GM23248 (cell line): ENCODE measurements around the gene TCF7. TPM values are rescaled to one million over a fixed set of nuclear protein-coding genes. Genes with fewer than 3 reads are reported as not detected.
"Not testable (repeated sequence)": the region's sequence is repeated elsewhere in the genome, so short reads cannot be mapped to it uniquely, and the experiment has no call there.

Source experiments
- DNase-seq: peaks from one replicate; pipeline ENCODE4 v3.0.0-alpha.2; 2015
- H2AFZ ChIP-seq: fragments of 200-600 bp; sonication (generic); 2 replicates; pipeline ENCODE4 v1.6.1; 2016; ENCODE audit warnings: antibody characterized with exemption
- H3F3A ChIP-seq: fragments of 200-600 bp; sonication (generic); 2 replicates; pipeline ENCODE4 v1.6.1; 2016; ENCODE audit warnings: mild to moderate bottlenecking, antibody characterized with exemption, mixed run types; ENCODE audit not compliant: insufficient read depth
- H3K27ac ChIP-seq: fragments of 200-600 bp; sonication (generic); 2 replicates; pipeline ENCODE4 v1.5.1; 2016; ENCODE audit warnings: mild to moderate bottlenecking
- H3K27me3 ChIP-seq: fragments of 200-600 bp; sonication (generic); replicated peaks from 2 replicates; pipeline ENCODE4 v1.6.1; 2016; ENCODE audit warnings: mild to moderate bottlenecking; ENCODE audit not compliant: insufficient read depth
- H3K36me3 ChIP-seq: fragments of 200-600 bp; sonication (generic); 2 replicates; pipeline ENCODE4 v1.6.1; 2016; ENCODE audit warnings: low read depth, mild to moderate bottlenecking
- H3K4me1 ChIP-seq: fragments of 200-600 bp; sonication (generic); 2 replicates; pipeline ENCODE4 v1.6.1; 2016; ENCODE audit warnings: mild to moderate bottlenecking; ENCODE audit not compliant: insufficient read depth
- H3K4me2 ChIP-seq: fragments of 200-600 bp; sonication (generic); one replicate; pipeline ENCODE4 v1.6.1; 2016; ENCODE audit warnings: mild to moderate bottlenecking; ENCODE audit not compliant: unreplicated experiment
- H3K4me3 ChIP-seq: fragments of 200-600 bp; sonication (generic); 2 replicates; pipeline ENCODE4 v1.5.1; 2016; ENCODE audit warnings: mild to moderate bottlenecking
- H3K79me2 ChIP-seq: fragments of 200-600 bp; sonication (generic); 2 replicates; pipeline ENCODE4 v1.6.1; 2016; ENCODE audit warnings: mild to moderate bottlenecking; ENCODE audit not compliant: insufficient read depth
- H3K9ac ChIP-seq: fragments of 200-600 bp; sonication (generic); 2 replicates; pipeline ENCODE4 v1.6.1; 2016; ENCODE audit warnings: mild to moderate bottlenecking
- H3K9me2 ChIP-seq: fragments of 200-600 bp; sonication (generic); 2 replicates; pipeline ENCODE4 v1.6.1; 2016; ENCODE audit warnings: mixed run types, mild to moderate bottlenecking, moderate library complexity; ENCODE audit not compliant: insufficient read depth
- H3K9me3 ChIP-seq: fragments of 200-600 bp; sonication (generic); one replicate; pipeline ENCODE4 v1.6.1; 2017; ENCODE audit warnings: low read depth
- H4K20me1 ChIP-seq: fragments of 200-600 bp; sonication (generic); 2 replicates; pipeline ENCODE4 v1.6.0; 2016; ENCODE audit not compliant: insufficient read depth
- EZH2 ChIP-seq: fragments of 200-600 bp; sonication (generic); IDR thresholded peaks from 2 replicates; pipeline ENCODE4 v1.6.1; 2018; ENCODE audit warnings: antibody characterized with exemption, mild to moderate bottlenecking; ENCODE audit not compliant: insufficient read depth, poor library complexity, severe bottlenecking
- EZH2phosphoT487 ChIP-seq: fragments of 200-600 bp; sonication (generic); IDR thresholded peaks from 2 replicates; pipeline ENCODE4 v1.6.1; 2018; ENCODE audit warnings: antibody characterized with exemption, moderate library complexity, mild to moderate bottlenecking, low read depth; ENCODE audit not compliant: insufficient read depth
- WGBS, 2 experiments: methylation state at CpG; one replicate each; pipeline ENCODE4 v1.1.6; 2015 to 2017; ENCODE audit warnings: low lambda C conversion rate in 2 of 2, low coverage in 1 of 2; ENCODE audit errors: missing lambda C conversion rate in 2 of 2; 5-methylcytosine and 5-hydroxymethylcytosine counted together
- in situ Hi-C: fragments of 300-500 bp; cut with MboI; formaldehyde crosslinking; loops from 2 replicates; pipeline ENCODE4 v1.15.0; 2020
- polyA plus RNA-seq: library from polyadenylated mRNA; unstranded; fragments of >200 nt; fragmentation: Nextera tagmentation; extraction: Ambion mirVana; gene quantifications from 2 replicates; pipeline ENCODE4 v1.2.1, GENCODE V29; 2016
- total RNA-seq: library from RNA; depleted of rRNA; stranded (reverse); fragments of >200 nt; shearing (Covaris generic); gene quantifications from 2 replicates; pipeline ENCODE4 v1.2.3, GENCODE V29; 2014

Gene TCF7
- total and polyA plus RNA-seq, 2 experiments from 2014 or later = 1.4 to 2.7 TPM

DNA sequence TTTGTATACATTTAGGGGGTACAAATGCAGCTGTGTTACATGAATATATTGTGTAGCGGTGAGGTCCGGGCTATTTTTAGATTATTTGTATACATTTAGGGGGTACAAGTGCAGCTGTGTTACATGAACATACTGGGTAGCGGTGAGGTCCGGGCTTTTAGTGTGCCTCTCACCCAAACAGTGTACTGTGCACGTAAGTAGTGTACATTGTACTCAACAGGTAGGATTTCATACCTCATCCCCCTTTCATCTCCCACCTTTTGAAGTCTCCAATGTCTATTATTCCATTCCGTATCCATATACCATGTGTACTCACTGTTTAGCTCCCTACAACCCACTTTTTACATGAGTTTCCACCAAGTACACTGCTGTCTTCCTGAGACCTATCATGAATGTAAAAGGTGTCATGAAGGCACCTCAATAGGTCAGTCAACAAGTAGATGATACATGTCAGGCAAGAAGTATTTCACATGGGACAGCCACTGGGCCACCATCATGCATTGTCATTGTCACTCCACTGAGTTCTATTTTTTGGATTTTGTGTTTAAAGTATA is 34.6 kb downstream of the TCF7 start:
- peaks cover 93% of the 10 kb centered on the region for H3K79me2 ChIP-seq
- in situ Hi-C loops = no loop called here

DNA sequence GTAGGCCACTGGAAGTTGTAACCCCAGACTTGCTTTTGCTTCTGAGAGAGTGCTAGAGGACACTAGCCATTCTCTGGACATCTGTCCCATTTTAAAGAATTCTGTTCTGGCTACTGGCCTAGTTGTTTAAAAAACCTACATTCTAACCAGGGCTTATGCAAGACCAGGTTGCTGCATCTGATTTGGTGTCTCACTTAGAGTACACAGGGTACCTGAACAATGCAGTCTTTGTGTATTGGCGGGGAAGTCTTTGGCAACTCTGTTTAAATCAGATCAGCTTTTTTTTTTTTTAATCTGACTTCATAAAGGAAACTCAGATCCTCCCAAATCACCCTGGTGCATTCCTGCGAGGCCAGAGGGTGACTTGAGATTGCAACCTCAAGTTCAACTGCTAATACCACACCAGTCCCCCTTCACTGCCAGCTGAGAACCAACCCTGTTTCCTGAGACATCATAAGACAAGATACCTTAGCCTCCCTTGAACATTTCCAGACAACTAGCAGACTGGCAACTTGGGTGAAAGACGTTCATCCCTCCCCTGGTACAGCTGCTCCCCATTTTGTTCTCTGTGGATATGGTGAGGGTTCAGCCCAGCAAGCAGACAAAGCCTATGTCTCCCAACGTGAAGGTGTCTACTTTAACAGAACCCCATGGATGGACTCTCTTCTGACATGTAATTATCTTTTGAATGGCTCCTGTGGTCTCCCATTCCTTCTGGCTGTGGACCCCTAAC is 35.3 kb downstream of the TCF7 start:
- H3K27ac ChIP-seq = no peak overlapping the region; the same call in 1 of the 2 replicates
- DNase-seq = peak; percentile 12
- H3K4me3 ChIP-seq = no peak overlapping the region
- H3K4me2 ChIP-seq = no peak overlapping the region
- no peaks in the 10 kb centered on the region for H3K9me3 ChIP-seq
- no peak for TF ChIP-seq EZH2phosphoT487
- TF ChIP-seq EZH2 = no peak
- 69 to 74% methylated on average over 4 of the region's 4 CpGs for WGBS, 2 experiments
- H4K20me1 ChIP-seq = peaks cover 8% of the 10 kb centered on the region; the same call in 1 of the 2 replicates
- H3K27me3 ChIP-seq = no peaks in the 10 kb centered on the region
- H2AFZ ChIP-seq = no peak overlapping the region
- peaks cover 32% of the 10 kb centered on the region for H3K36me3 ChIP-seq
- H3F3A ChIP-seq = peaks cover 45% of the 10 kb centered on the region
- no peaks in the 10 kb centered on the region for H3K9me2 ChIP-seq
- peaks cover 9% of the 10 kb centered on the region for H3K4me1 ChIP-seq
- in situ Hi-C loops = no loop called here
- H3K9ac ChIP-seq = no peak overlapping the region
- H3K79me2 ChIP-seq = peaks cover 94% of the 10 kb centered on the region

More for the DNA sequence above, 34.6 kb downstream of the TCF7 start:
- no peak for TF ChIP-seq EZH2phosphoT487
- TF ChIP-seq EZH2 = no peak
- H3K4me3 ChIP-seq = no peak overlapping the region
- H3F3A ChIP-seq = peaks cover 42% of the 10 kb centered on the region
- H3K9me3 ChIP-seq = no peaks in the 10 kb centered on the region
- H3K27ac ChIP-seq = no peak overlapping the region; the same call in 1 of the 2 replicates
- H4K20me1 ChIP-seq = peaks cover 8% of the 10 kb centered on the region; the same call in 1 of the 2 replicates
- H3K4me2 ChIP-seq = no peak overlapping the region
- peaks cover 28% of the 10 kb centered on the region for H3K36me3 ChIP-seq
- WGBS, 2 experiments = 93 to 94% methylated on average over 6 of the region's 6 CpGs
- peaks cover 9% of the 10 kb centered on the region for H3K4me1 ChIP-seq
- no peak overlapping the region for H3K9ac ChIP-seq
- no peak overlapping the region for H2AFZ ChIP-seq
- DNase-seq = no peak
- no peaks in the 10 kb centered on the region for H3K27me3 ChIP-seq
- no peaks in the 10 kb centered on the region for H3K9me2 ChIP-seq

DNA sequence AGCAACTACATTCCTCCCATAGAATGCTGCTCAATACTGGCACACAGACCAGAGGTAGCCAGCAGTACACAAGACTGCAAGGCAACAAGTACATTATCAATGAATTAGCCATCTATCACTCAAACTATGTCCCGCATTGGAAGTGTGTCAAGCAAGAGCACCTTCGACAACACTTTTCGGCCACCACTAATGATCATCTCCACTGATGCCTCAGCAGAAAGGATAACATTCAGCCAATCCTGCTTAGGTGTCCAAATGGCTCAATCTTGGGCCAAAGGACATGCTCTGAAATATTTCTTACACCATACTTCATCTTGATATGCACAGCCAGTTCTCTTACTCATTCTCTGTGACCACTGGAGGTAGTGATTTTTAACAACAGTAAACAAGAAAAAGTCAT is 37.2 kb downstream of the TCF7 start:
- no peaks in the 10 kb centered on the region for H3K9me3 ChIP-seq
- no peak overlapping the region for H3K4me2 ChIP-seq
- H3K9ac ChIP-seq = no peak overlapping the region
- peaks cover 43% of the 10 kb centered on the region for H3K36me3 ChIP-seq
- 96% methylated on average over 3 of the region's 3 CpGs for WGBS, 2 experiments
- H2AFZ ChIP-seq = no peak overlapping the region
- H3K4me1 ChIP-seq = peaks cover 8% of the 10 kb centered on the region
- H3K27me3 ChIP-seq = no peaks in the 10 kb centered on the region
- peaks cover 62% of the 10 kb centered on the region for H3F3A ChIP-seq
- H3K79me2 ChIP-seq = peaks cover 97% of the 10 kb centered on the region
- TF ChIP-seq EZH2 (no peak), EZH2phosphoT487 (no peak)
- no peaks in the 10 kb centered on the region for H3K9me2 ChIP-seq
- H4K20me1 ChIP-seq = peaks cover 8% of the 10 kb centered on the region; the same call in 1 of the 2 replicates
- peak; percentile 45 for DNase-seq
- no peak overlapping the region for H3K4me3 ChIP-seq
- in situ Hi-C loops = no loop called here
- H3K27ac ChIP-seq = 0 out of 2 replicates have a peak overlapping the region, but pooled peaks have one; percentile 8

DNA sequence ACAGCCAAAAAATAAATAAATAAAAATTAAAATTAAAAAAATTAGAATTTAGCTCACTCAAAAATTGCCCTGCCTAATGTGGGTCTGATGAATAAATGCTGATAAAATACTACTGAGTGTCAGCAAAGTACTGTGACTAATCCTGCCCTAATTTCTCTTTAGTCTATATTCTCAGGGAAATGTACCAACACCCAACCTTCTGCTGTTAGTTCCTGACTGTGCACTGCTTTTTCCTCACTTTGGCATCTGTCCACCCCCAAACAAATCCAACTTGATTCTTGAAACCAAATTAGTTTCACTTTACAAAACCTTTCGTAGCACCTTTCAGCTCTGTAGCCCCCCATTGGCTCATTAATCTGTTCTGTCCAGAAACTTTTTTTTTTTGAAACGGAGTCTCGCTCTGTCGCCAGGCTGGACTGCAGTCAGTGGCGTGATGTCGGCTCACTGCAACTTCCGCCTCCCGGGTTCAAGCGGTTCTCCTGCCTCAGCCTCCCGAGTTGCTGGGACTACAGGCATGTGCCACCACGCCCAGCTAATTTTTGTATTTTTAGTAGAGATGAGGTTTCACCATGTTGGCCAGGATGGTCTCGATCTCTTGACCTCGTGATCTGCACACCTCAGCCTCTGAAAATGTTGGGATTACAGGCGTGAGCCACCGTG is 37.8 kb downstream of the TCF7 start:
- peak overlapping the region; percentile 21; the same call in 1 of the 2 replicates for H3K27ac ChIP-seq
- in situ Hi-C loops = not testable (repeated sequence)

More for the DNA sequence above, 37.8 kb downstream of the TCF7 start:
- Histone ChIP-seq H3F3A (peaks cover 64% of the 10 kb centered on the region), H3K36me3 (peaks cover 44% of the 10 kb centered on the region), H3K79me2 (peaks cover 96% of the 10 kb centered on the region)
- WGBS, 2 experiments = 93 to 97% methylated on average over 15 of the region's 15 CpGs
- DNase-seq = peak; percentile 57
- H3K4me1 ChIP-seq, H3K9ac ChIP-seq, H4K20me1 ChIP-seq, H3K9me2 ChIP-seq, H3K9me3 ChIP-seq, H3K4me3 ChIP-seq, H3K27me3 ChIP-seq, H2AFZ ChIP-seq, H3K4me2 ChIP-seq: not testable (repeated sequence)
